GM18505 (cell line): ENCODE data around the gene NTHL1.
"Not testable (repeated sequence)": the region's sequence is repeated elsewhere in the genome, so short reads cannot be mapped to it uniquely, and the experiment has no call there.

Experiments used
- ATAC-seq: cut with Tn5 transposase; IDR thresholded peaks from one replicate; pipeline ENCODE4 v1.9.1; 2021; ENCODE audit not compliant: unreplicated experiment
- POLR2A ChIP-seq: IDR thresholded peaks from 4 replicates; pipeline ENCODE4 v1.6.1; 2011; ENCODE audit warnings: borderline replicate concordance; ENCODE audit not compliant: insufficient read depth, insufficient read length; ENCODE audit errors: extremely low read depth

The NTHL1 gene

GRCh38 chr16:2023092-2024031, 24.3 kb downstream of the NTHL1 start:
- ATAC-seq: peak; percentile 53
- peak; percentile 48 for TF ChIP-seq POLR2A

DNA sequence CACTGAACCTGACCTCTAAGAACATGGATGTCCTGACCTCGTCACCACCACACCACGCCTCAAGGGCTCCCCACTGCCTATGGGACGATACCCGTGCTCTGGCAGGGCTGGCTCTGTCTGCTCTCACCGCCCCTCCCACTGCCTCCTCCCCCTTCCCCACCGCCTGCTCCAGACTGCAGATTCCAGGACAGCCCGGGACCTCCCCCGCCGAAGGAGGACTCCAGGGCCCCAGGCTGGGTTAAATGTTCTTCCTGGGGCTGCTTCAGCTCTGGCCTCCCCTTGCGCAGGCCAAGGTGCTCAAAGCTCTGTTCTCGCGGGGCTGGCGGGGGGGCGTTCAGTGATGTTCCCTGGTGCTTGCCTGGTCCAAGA, 24.9 kb downstream of the NTHL1 start:
- no peak for TF ChIP-seq POLR2A
- peak; percentile 16 for ATAC-seq

DNA sequence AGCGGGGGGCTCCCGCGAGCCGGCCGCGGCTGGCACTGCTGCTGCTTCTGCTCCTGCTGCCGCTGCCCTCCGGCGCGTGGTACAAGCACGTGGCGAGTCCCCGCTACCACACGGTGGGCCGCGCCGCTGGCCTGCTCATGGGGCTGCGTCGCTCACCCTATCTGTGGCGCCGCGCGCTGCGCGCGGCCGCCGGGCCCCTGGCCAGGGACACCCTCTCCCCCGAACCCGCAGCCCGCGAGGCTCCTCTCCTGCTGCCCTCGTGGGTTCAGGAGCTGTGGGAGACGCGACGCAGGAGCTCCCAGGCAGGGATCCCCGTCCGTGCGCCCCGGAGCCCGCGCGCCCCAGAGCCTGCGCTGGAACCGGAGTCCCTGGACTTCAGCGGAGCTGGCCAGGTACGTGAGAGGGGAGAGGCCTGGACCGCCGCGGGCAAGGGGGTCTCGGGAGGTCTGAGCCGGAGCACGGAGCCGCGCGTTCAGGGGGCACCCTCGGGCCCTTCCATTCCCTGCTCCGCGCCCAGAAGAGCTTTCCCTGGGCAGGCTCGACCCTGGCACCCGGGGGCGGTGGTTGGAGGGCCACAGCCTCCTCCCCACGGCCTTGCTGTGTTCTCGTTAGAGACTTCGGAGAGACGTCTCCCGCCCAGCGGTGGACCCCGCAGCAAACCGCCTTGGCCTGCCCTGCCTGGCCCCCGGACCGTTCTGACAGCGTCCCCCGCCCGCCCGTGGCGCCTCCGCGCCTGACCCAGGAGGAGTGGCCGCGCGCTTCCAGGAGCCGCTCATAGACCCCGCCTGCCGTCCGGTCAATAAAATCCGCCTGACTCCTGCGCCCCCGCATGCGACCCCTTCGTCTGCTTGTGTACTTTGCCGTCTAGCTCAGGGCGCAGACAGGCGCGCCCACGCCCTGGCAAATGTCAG, 27.5 kb downstream of the NTHL1 start:
- no peak for TF ChIP-seq POLR2A

GRCh38 chr16:2019518-2019920, 28.1 kb downstream of the NTHL1 start, which contains the start of gene NPW:
Gene NPW (plus strand): TSS chr16:2019785.
- no peak for ATAC-seq
- no peak for TF ChIP-seq POLR2A

More for the DNA sequence above, 27.5 kb downstream of the NTHL1 start:
- ATAC-seq: no peak

DNA sequence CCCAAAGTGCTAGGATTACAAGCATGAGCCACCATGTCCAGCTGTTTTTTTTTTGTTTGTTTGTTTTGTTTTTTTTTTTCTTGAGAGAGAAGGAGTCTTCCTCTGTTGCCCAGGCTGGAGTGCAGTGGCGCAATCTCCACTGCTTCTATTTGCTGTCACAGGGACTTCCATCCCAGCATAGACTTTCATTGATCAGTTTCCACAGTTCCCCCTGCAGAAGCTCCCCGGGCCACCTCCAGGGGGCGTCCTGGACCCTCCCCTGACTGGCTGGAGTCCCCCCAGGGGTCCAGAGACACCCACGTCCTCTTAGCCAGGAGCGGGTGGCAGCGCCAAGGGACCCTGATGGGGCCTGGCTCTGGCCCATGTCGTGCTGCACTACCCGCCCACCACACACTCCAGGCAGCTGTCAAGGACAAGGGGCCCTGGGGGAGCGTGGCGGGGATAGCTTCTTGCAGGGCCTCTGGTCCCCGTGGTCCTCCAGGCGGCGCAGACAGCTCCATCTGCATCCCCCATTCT, 31.2 kb downstream of the NTHL1 start:
- no peak for ATAC-seq
- TF ChIP-seq POLR2A: no peak

DNA sequence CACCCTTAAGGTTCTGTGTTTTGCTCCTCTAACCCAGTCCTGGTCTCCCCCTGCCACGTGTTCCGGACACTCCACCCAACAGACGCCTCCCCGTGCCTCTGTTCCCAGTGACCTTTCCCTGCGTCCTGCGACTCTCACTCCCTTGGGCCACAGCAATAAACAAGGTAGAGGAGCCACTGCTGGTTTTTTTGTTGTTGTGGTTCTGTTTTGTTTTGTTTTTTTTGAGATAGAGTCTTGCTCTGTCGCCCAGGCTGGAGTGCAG, 31.8 kb downstream of the NTHL1 start:
- ATAC-seq: no peak
- no peak for TF ChIP-seq POLR2A

DNA sequence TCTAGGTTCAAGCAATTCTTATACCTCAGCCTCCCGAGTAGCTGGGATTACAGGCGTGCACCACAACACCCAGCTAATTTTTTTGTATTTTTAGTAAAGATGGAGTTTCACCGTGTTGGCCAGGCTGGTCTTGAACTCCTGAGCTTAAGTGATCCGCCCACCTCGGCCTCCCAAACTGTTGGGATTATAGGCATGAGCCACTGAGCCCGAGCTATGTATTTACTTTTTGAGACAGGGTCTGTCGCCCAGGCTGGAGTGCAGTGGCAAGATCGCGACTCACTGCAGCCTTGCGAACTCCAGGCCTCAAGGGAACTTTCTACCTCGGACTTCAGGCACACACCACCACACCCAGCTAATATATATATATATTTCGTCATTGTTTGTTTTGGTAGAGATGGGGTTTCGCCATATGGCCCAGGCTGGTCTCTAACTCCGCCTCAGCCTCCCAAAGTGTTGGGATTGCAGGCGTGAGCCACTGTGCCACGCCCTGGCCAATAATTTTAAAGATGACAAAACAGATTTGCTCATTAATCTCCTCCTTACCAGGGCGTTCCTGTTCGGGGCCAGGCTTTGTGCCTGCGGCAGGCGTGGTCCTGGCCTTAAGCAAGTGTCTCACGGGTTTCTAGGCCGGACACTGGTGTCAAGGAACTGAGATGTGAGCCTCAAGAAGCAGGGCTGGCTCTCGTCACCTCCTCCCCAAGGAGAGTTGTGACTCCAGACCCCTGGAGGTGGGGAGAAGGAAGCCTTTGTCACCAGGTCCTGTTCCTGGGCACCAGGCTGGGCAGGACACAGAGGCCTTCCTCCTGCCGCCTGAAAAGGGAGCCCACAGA, 32.3 kb downstream of the NTHL1 start:
- TF ChIP-seq POLR2A: no peak

GRCh38 chr16:2013527-2013926, 34.1 kb downstream of the NTHL1 start:
- no peak for TF ChIP-seq POLR2A
- no peak for ATAC-seq

More for the DNA sequence above, 32.3 kb downstream of the NTHL1 start:
- no peak for ATAC-seq

- ATAC-seq: not testable (repeated sequence)
Observed at GRCh38 chr16:2011726-2012125, 35.9 kb downstream of the NTHL1 start.

GRCh38 chr16:2009791-2010510, 37.7 kb downstream of the NTHL1 start, which contains the start of gene ZNF598:
Gene ZNF598 (minus strand): TSS chr16:2009821.
- peak; percentile 97 for TF ChIP-seq POLR2A
- peak; percentile 70 for ATAC-seq

DNA sequence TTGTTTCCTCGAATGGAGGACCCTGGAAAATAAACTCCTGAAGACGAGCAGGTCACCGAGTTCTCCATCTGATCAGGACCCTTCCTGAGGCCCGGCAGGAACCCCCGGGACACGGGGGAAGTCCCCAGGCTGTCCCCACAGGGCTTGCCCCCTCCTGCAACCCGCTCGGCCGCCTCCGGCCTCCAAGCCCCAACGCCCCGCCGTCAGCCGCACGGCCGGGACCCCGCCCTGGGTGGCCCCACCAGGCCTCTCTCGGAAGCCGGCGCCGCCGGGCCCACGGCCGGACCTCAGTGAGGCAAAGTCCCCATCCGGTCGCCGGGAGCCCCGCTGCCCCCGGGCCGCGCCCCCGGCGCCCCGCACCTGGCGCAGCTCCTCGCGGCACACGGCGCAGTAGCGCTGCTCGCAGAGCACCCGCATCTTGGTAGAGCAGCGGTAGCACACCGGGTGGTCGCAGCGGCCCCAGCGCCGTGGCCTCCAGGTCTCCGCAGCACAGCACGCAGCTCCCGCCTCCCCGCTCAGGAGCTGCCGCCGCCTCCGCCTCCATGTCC, 38.4 kb downstream of the NTHL1 start:
- ATAC-seq: peak; percentile 32
- TF ChIP-seq POLR2A: no peak

DNA sequence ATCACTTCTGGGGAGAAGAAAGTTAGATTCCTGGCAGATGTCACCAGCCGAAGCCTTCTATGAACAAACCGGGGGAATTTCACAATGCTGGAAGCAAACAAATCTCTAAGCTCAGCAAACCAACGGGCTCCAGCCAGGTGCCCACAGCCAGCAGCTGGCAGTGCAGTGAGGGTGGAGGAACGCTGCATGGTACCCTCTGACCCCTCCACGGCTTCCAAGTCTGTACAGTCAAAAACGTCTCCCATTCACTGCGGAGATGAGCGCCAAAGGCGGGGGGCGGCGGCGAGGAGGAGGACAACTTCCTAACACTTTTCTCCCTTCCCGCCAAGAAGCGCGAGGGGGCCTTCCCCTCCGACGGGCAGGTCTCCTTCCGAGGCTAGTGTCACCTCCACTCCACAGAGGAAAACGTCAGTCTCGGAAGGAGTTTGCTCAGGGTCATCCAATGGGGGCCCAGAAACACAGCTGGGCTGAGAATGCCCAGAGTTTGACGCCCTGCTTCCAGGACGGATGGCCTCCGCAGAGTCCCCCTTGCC, 38.9 kb downstream of the NTHL1 start:
- ATAC-seq: peak; percentile 6
- TF ChIP-seq POLR2A: no peak
